Adrenal gland (tissue), 5 donors: Measurements from ENCODE around the gene ARHGAP26.

Source experiments
- POLR2A ChIP-seq, 2 donors: fragments of 450-650 bp; IDR thresholded peaks; one replicate each; pipeline ENCODE4 v1.6.1; 2017; ENCODE audit warnings: antibody characterized with exemption in 2 of 2, mild to moderate bottlenecking in 2 of 2, moderate library complexity in 1 of 2
- TF ChIP-seq, protein P1 (sequence below), 6 experiments: fragments of 450-650 bp in 4 of 6; fragments of 200-600 bp in 2 of 6; sonication (generic) in 1 of 6; IDR thresholded peaks; 1 replicate in 5 of 6; 2 replicates in 1 of 6; pipeline versions ENCODE4 v1.5.1 to v1.8.0; 2016 to 2021; ENCODE audit warnings: antibody characterized with exemption in 6 of 6, mild to moderate bottlenecking in 2 of 6, moderate library complexity in 1 of 6
- donor health status: DM: no; HTN: no; CAD: no.

DNA sequence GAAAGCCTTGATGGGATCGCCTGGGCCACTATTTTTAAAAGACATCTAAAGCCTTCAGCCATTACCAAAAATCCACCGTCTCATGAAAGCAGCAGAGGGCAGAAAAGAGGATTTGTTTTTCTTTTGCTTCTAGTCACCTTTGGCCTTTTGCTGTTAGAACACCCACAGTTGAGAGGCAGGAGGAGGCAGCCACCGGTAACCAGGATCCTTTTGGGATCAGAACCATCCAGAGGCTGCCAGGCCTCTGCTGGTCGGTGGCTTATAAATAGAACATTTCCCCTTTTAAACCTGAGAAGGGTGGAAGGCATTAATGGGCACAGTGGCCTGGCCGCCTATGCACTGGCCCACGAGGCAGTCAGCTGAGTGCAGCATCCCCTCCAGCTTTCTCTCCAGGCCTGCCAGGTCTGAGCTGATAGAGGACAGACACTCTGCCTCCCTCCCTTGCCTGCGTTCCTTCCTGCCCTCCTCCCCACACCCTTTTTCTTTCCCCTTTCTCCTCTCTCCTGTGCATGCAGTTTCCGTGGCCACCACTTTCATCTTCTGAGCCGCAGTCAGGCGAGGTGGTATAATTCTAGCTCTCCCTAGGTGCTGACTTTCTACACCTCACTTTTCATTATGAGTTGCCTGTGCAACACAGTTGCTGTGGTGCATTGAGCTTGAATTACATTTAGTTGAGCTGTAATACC, 253.4 kb downstream of the ARHGAP26 start:
- TF ChIP-seq, protein P1, sequence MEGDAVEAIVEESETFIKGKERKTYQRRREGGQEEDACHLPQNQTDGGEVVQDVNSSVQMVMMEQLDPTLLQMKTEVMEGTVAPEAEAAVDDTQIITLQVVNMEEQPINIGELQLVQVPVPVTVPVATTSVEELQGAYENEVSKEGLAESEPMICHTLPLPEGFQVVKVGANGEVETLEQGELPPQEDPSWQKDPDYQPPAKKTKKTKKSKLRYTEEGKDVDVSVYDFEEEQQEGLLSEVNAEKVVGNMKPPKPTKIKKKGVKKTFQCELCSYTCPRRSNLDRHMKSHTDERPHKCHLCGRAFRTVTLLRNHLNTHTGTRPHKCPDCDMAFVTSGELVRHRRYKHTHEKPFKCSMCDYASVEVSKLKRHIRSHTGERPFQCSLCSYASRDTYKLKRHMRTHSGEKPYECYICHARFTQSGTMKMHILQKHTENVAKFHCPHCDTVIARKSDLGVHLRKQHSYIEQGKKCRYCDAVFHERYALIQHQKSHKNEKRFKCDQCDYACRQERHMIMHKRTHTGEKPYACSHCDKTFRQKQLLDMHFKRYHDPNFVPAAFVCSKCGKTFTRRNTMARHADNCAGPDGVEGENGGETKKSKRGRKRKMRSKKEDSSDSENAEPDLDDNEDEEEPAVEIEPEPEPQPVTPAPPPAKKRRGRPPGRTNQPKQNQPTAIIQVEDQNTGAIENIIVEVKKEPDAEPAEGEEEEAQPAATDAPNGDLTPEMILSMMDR (IDR thresholded peaks at IDR 0.05) = no peak
- TF ChIP-seq POLR2A (IDR thresholded peaks at IDR 0.05) = no peak
